Mesenchymal stem cell (in vitro differentiated cells and primary cell): Measurements from ENCODE around the gene CDC42BPG.

Experiments used
- DNase-seq: peaks from one replicate; pipeline ENCODE4 v3.0.0-alpha.2; 2013
- H2AFZ ChIP-seq: one replicate; pipeline ENCODE4 v1.6.1; 2013; ENCODE audit warnings: low read depth, mild to moderate bottlenecking, control low read depth, inconsistent platforms, low read length, moderate library complexity
- H2AK5ac ChIP-seq: 2 replicates; pipeline ENCODE4 v1.6.1; 2013; ENCODE audit warnings: low read length, moderate library complexity, mild to moderate bottlenecking, inconsistent platforms; ENCODE audit not compliant: severe bottlenecking
- H2BK120ac ChIP-seq: one replicate; pipeline ENCODE4 v1.6.1; 2013; ENCODE audit warnings: low read depth, mild to moderate bottlenecking, inconsistent platforms, low read length, moderate library complexity
- H2BK12ac ChIP-seq, 2 experiments: one replicate each; pipeline ENCODE4 v1.6.1; 2013; ENCODE audit warnings: inconsistent platforms in 2 of 2, low read length in 2 of 2, mild to moderate bottlenecking in 2 of 2, moderate library complexity in 2 of 2, control low read depth in 1 of 2
- H2BK15ac ChIP-seq: one replicate; pipeline ENCODE4 v1.6.1; 2013; ENCODE audit warnings: mild to moderate bottlenecking, low read depth, inconsistent platforms; ENCODE audit not compliant: poor library complexity, severe bottlenecking
- H2BK5ac ChIP-seq: 2 replicates; pipeline ENCODE4 v1.6.1; 2013; ENCODE audit warnings: low read depth, mild to moderate bottlenecking, low read length, control low read depth, inconsistent platforms; ENCODE audit not compliant: poor library complexity, severe bottlenecking
- H3K14ac ChIP-seq, 2 experiments: one replicate each; pipeline ENCODE4 v1.6.1; 2013; ENCODE audit warnings: inconsistent platforms in 2 of 2, low read length in 2 of 2, control low read depth in 1 of 2, mild to moderate bottlenecking in 1 of 2, moderate library complexity in 1 of 2
- H3K18ac ChIP-seq, 2 experiments: one replicate each; pipeline ENCODE4 v1.6.1; 2013; ENCODE audit warnings: inconsistent platforms in 2 of 2, low read length in 2 of 2, control low read depth in 1 of 2, low read depth in 1 of 2, mild to moderate bottlenecking in 1 of 2
- H3K23ac ChIP-seq, 2 experiments: one replicate each; pipeline ENCODE4 v1.6.1; 2013; ENCODE audit warnings: inconsistent platforms in 2 of 2, low read length in 2 of 2, mild to moderate bottlenecking in 2 of 2, moderate library complexity in 2 of 2, control low read depth in 1 of 2
- H3K27ac ChIP-seq: 2 replicates; pipeline ENCODE4 v1.5.1; 2013; ENCODE audit warnings: mild to moderate bottlenecking, moderate library complexity, low read length, control low read depth, inconsistent platforms; ENCODE audit not compliant: poor library complexity, severe bottlenecking
- H3K27me3 ChIP-seq, 2 experiments: 2 replicates each; pipeline versions ENCODE4 v1.6.1 to v1.7.0; 2013; ENCODE audit warnings: low read length in 2 of 2, mild to moderate bottlenecking in 2 of 2, moderate library complexity in 2 of 2, control low read depth in 1 of 2, inconsistent platforms in 1 of 2; ENCODE audit not compliant: control insufficient read depth in 1 of 2, insufficient read depth in 1 of 2
- H3K36me3 ChIP-seq, 2 experiments: 2 replicates each; pipeline versions ENCODE4 v1.6.1 to v1.7.0; 2013; ENCODE audit warnings: low read length in 2 of 2, control low read depth in 1 of 2, inconsistent platforms in 1 of 2, low read depth in 1 of 2, mild to moderate bottlenecking in 1 of 2; ENCODE audit not compliant: insufficient read depth in 2 of 2, control insufficient read depth in 1 of 2
- H3K4ac ChIP-seq, 2 experiments: one replicate each; pipeline ENCODE4 v1.6.1; 2013; ENCODE audit warnings: inconsistent platforms in 2 of 2, low read length in 2 of 2, mild to moderate bottlenecking in 2 of 2, moderate library complexity in 2 of 2, control low read depth in 1 of 2, low read depth in 1 of 2
- H3K4me1 ChIP-seq: 2 replicates; pipeline ENCODE4 v1.6.1; 2013; ENCODE audit warnings: low read depth, low read length, control low read depth; ENCODE audit not compliant: control insufficient read depth, insufficient read depth
- H3K4me2 ChIP-seq: 2 replicates; pipeline ENCODE4 v1.6.1; 2013; ENCODE audit warnings: low read length, mild to moderate bottlenecking, inconsistent platforms; ENCODE audit not compliant: poor library complexity, severe bottlenecking
- H3K4me3 ChIP-seq, 2 experiments: 2 replicates each; pipeline versions ENCODE4 v1.5.1 to v1.7.0; 2013; ENCODE audit warnings: low read length in 2 of 2, mild to moderate bottlenecking in 2 of 2, control low read depth in 1 of 2, low read depth in 1 of 2; ENCODE audit not compliant: insufficient read depth in 1 of 2
- H3K79me1 ChIP-seq: replicated peaks from 2 replicates; pipeline ENCODE4 v1.6.1; 2013; ENCODE audit warnings: mild to moderate bottlenecking, control low read depth, low read length, inconsistent platforms; ENCODE audit not compliant: poor library complexity, severe bottlenecking
- H3K9ac ChIP-seq: 2 replicates; pipeline ENCODE4 v1.7.0; 2013; ENCODE audit warnings: mild to moderate bottlenecking, low read length, moderate library complexity
- H3K9me3 ChIP-seq: 2 replicates; pipeline ENCODE4 v1.7.0; 2013; ENCODE audit warnings: mild to moderate bottlenecking, low read length; ENCODE audit not compliant: control insufficient read depth
- H4K8ac ChIP-seq: one replicate; pipeline ENCODE4 v1.6.1; 2013; ENCODE audit warnings: inconsistent platforms, mild to moderate bottlenecking, low read length, moderate library complexity
- H4K91ac ChIP-seq: one replicate; pipeline ENCODE4 v1.6.1; 2013; ENCODE audit warnings: mild to moderate bottlenecking, low read length, inconsistent platforms
- WGBS: methylation state at CpG from one replicate; pipeline ENCODE4 v1.1.7; 2013; ENCODE audit warnings: mixed read lengths; 5-methylcytosine and 5-hydroxymethylcytosine counted together

Gene CDC42BPG

DNA sequence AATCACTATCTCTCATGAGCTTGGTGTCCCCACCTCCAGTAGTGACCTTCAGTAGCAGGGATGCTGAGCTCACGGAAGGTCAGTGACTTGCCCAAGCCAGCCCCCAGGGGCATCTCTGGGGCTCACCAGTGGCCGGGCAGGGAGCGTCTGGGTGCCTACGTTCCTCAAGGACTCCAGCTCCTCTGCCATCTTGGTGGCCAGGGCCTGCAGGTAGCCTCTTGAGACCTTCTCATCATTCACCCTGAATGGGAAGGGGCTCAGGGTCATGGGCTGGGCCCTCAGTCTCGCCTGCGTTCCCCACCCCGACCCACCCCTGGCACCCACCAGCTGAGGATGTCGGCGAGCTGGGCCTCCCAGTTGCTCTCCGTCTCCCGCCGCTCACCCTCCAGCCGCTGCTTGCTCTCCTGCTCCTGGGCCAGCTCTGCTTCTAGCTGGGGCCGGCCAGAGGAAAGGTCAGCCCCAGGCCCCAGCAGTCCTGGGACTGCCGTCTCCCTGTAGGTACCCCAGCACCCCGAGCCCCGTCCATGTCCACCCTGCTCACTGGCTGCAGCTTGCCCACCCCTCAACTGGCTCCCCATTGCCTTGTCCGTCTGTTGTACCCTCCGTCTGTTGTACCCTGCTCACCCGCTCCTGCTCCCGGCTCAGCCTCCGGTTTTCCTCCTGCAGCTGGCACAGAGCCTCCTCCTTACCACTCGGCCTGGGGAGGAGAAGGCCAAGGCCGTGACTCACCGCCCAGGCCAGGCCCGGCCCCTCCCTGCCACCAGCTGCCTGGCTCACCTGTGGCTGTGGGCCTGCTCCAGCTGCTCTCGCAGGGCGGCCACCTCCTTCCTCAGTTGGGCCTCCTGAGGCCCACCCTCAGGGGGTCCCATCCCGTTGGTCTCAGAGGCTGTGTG, 9.5 kb downstream of the CDC42BPG start:
- 84% methylated on average over 29 of the region's 29 CpGs for WGBS
- Histone ChIP-seq H3K4me3 (no peak overlapping the region), H2AFZ (no peak overlapping the region), H2AK5ac (peak overlapping the region; percentile 21), H3K9me3 (no peaks in the 10 kb centered on the region), H3K36me3 (peaks cover 0 to 65% of the 10 kb centered on the region in 2 experiments), H2BK5ac (no peak overlapping the region), H3K14ac (no peak overlapping the region), H3K9ac (no peak overlapping the region), H3K27ac (no peak overlapping the region), H2BK12ac (no peak overlapping the region), H3K23ac (no peak overlapping the region), H3K4me2 (no peak overlapping the region), H3K4me1 (peaks cover 15% of the 10 kb centered on the region), H4K91ac (no peak overlapping the region), H3K79me1 (no peaks in the 10 kb centered on the region), H2BK15ac (no peak overlapping the region), H4K8ac (no peak overlapping the region), H3K27me3 (peaks cover 0 to 7% of the 10 kb centered on the region in 2 experiments), H2BK120ac (no peak overlapping the region), H3K18ac (no peak overlapping the region), H3K4ac (no peak overlapping the region)
- no peak for DNase-seq

DNA sequence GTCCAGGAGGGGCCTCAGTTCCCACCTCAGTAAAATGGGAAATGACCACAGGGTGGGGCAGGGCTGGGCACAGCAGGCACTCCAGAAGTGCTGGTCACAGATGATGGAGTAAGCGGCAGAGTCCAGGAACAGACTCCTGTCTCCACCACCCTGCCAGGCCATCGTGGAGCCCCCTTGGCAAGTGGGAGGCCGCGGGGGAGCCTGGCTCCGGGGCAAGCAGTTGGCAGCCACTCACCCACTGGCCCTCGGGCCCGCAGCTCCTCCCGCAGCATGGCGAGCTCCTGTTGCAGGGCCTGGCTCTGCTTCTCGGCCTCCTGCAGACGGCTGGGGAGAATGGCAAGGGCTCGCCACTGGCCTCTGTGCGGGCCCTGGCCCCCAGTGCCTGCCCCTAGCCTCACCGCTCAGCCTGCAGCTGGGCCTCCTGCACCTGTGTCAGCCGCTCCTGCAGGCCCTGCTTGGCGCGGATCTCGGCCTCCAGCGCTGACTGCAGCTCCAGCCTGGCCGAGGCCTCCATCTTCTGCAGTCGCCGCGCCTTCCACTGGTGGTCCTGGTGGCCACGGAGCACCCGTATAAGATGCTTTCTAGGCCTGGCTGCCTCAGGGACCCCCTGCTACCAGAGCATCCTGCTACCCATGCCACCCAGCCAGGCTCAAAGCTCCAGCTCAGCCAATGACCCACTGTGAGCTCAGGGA, 10.3 kb downstream of the CDC42BPG start:
- H3K4ac ChIP-seq: no peak overlapping the region
- WGBS: 94% methylated on average over 25 of the region's 25 CpGs
- H3K36me3 ChIP-seq: peaks cover 0 to 65% of the 10 kb centered on the region in 2 experiments
- H2AFZ ChIP-seq: no peak overlapping the region
- no peak for DNase-seq
- H2BK120ac ChIP-seq: no peak overlapping the region
- no peak overlapping the region for H3K9ac ChIP-seq
- no peak overlapping the region for H2BK12ac ChIP-seq
- H4K91ac ChIP-seq: no peak overlapping the region
- H2BK15ac ChIP-seq: no peak overlapping the region
- no peaks in the 10 kb centered on the region for H3K79me1 ChIP-seq
- no peak overlapping the region for H3K14ac ChIP-seq
- no peak overlapping the region for H3K27ac ChIP-seq
- H3K18ac ChIP-seq: no peak overlapping the region
- H4K8ac ChIP-seq: no peak overlapping the region
- peaks cover 0 to 7% of the 10 kb centered on the region in 2 experiments for H3K27me3 ChIP-seq
- H3K4me1 ChIP-seq: peaks cover 13% of the 10 kb centered on the region
- no peak overlapping the region for H2BK5ac ChIP-seq
- H3K23ac ChIP-seq: no peak overlapping the region
- H3K4me3 ChIP-seq: no peak overlapping the region
- H2AK5ac ChIP-seq: no peak overlapping the region
- H3K9me3 ChIP-seq: no peaks in the 10 kb centered on the region
- no peak overlapping the region for H3K4me2 ChIP-seq

GRCh38 chr11:64833509-64833908, 10.9 kb downstream of the CDC42BPG start:
- Histone ChIP-seq H2BK5ac (no peak overlapping the region), H4K91ac (no peak overlapping the region), H2AK5ac (no peak overlapping the region), H2BK15ac (no peak overlapping the region), H2BK120ac (no peak overlapping the region), H3K4me2 (no peak overlapping the region), H2AFZ (no peak overlapping the region), H3K14ac (no peak overlapping the region), H3K79me1 (no peaks in the 10 kb centered on the region), H3K9me3 (no peaks in the 10 kb centered on the region), H3K4me1 (peaks cover 13% of the 10 kb centered on the region), H4K8ac (no peak overlapping the region), H3K9ac (no peak overlapping the region), H3K4me3 (no peak overlapping the region), H3K23ac (no peak overlapping the region), H3K4ac (no peak overlapping the region), H3K36me3 (peaks cover 0 to 60% of the 10 kb centered on the region in 2 experiments), H3K27ac (no peak overlapping the region), H2BK12ac (no peak overlapping the region), H3K18ac (no peak overlapping the region), H3K27me3 (peaks cover 0 to 7% of the 10 kb centered on the region in 2 experiments)
- no peak for DNase-seq
- WGBS: 97% methylated on average over 3 of the region's 10 CpGs

DNA sequence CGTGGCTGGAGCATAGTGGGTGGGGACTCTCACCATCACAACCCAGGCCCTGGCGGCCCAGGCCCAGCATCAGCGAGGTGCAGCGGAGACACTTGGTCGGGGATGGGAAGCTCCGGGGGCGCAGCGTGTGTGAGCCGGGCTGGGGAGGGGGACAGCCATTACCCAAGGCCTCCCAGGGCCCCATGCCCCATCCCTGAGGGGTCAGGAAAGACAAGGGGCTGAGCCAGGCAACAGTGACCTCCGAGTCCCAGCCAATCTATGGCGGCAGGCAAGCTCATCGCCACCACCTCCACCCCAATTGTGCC, 11.3 kb downstream of the CDC42BPG start:
- Histone ChIP-seq H3K36me3 (peaks cover 0 to 57% of the 10 kb centered on the region in 2 experiments), H2BK15ac (no peak overlapping the region), H3K4me1 (peaks cover 13% of the 10 kb centered on the region), H3K14ac (no peak overlapping the region), H3K9me3 (no peaks in the 10 kb centered on the region), H3K4me3 (no peak overlapping the region), H3K27me3 (peaks cover 0 to 7% of the 10 kb centered on the region in 2 experiments), H3K27ac (no peak overlapping the region), H3K23ac (no peak overlapping the region), H2BK5ac (no peak overlapping the region), H3K18ac (no peak overlapping the region), H2AFZ (no peak overlapping the region), H4K91ac (no peak overlapping the region), H2BK12ac (no peak overlapping the region), H3K9ac (no peak overlapping the region), H2BK120ac (no peak overlapping the region), H3K79me1 (no peaks in the 10 kb centered on the region), H2AK5ac (no peak overlapping the region), H3K4me2 (no peak overlapping the region), H4K8ac (no peak overlapping the region), H3K4ac (no peak overlapping the region)
- WGBS: 95% methylated on average over 12 of the region's 12 CpGs
- DNase-seq: no peak
